ENCODE results near the gene GAS2. TPM values are rescaled to one million over a fixed set of nuclear protein-coding genes. Genes with fewer than 3 reads are reported as not detected.

Gene GAS2
- total RNA-seq, 1 donor from 2014 or later: 3.2 TPM

DNA sequence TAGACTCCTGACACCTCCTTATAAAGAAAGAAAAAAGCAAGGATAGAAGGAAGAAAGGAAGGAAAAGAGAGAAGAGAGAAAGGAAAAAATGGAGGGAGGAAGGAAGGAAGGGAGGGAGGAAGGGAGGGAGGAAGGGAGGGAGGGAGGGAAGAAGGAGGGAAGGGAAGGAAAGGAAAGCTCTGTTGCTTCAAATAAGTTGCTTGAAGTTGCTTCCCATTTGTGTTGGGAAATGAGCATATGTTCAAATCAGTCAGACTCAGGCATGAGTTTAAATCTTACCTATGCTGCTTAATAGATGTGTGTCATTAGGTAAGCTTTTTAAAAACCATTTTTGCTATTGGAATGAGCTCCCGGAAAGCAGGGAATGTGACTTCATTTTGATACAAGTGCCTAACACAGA is 6.6 kb upstream of the GAS2 start:
- no peaks in the 10 kb centered on the region for H3K4me1 ChIP-seq
- H3K9me3 ChIP-seq: no peaks in the 10 kb centered on the region
- no peak for DNase-seq (ENCODE audit: extremely low spot score in 2 of 2)
- H3K27me3 ChIP-seq: no peaks in the 10 kb centered on the region
- H3K27ac ChIP-seq: no peak overlapping the region
- TF ChIP-seq POLR2AphosphoS5 (IDR thresholded peaks at IDR 0.05; ENCODE audit: insufficient read depth in 1 of 2, low read depth in 1 of 2) (no peak), POLR2A (IDR thresholded peaks at IDR 0.05) (no peak)
- TF ChIP-seq, protein P1, sequence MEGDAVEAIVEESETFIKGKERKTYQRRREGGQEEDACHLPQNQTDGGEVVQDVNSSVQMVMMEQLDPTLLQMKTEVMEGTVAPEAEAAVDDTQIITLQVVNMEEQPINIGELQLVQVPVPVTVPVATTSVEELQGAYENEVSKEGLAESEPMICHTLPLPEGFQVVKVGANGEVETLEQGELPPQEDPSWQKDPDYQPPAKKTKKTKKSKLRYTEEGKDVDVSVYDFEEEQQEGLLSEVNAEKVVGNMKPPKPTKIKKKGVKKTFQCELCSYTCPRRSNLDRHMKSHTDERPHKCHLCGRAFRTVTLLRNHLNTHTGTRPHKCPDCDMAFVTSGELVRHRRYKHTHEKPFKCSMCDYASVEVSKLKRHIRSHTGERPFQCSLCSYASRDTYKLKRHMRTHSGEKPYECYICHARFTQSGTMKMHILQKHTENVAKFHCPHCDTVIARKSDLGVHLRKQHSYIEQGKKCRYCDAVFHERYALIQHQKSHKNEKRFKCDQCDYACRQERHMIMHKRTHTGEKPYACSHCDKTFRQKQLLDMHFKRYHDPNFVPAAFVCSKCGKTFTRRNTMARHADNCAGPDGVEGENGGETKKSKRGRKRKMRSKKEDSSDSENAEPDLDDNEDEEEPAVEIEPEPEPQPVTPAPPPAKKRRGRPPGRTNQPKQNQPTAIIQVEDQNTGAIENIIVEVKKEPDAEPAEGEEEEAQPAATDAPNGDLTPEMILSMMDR (IDR thresholded peaks at IDR 0.05): no peak
- intact Hi-C loops (cut with DNase I): no loop called here
- H3K4me3 ChIP-seq: no peak overlapping the region
- H3K36me3 ChIP-seq: no peaks in the 10 kb centered on the region

DNA sequence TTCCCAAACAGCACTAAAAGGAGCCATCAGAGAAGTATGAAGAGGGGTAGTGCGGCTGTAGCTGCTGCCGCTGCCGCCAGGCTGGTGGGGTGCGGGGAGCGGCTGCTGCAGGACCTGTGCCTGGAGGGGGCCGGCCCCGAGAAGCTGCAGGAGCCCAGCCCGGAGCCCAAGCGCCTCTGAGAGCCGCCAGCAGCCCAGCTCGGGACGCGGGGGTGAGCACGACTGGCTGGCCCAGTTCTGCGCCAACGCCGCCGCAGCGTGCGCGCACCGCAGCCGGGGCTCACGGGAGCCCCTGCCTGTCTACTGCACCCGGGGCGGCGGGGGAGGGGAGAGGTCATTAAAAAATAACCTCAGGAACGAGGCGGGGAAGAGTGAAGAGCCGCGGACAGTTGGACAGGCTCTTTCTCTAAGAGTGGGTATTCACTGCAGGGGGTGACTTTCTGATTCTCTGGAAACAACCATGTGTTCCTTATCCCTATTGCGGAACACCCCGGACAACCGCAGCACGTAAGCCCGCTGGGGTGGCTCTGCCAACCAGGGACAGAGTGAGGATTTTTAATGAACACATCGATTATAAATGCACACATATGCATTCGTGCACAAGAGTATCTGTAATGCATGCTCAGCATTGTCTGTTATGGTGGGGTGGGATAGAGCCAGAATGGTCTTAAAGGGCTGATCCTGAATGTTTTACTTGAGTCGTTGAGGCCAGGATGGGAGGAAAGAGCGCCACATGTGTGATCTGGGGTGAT is 453 bp downstream of the GAS2 start:
- no peaks in the 10 kb centered on the region for H3K9me3 ChIP-seq
- H3K4me3 ChIP-seq: peak overlapping the region; percentile 42 to 43
- H3K36me3 ChIP-seq: no peaks in the 10 kb centered on the region
- intact Hi-C loops (cut with DNase I): no loop called here
- DNase-seq (ENCODE audit: extremely low spot score in 2 of 2): no peak
- peaks cover 11% of the 10 kb centered on the region for H3K4me1 ChIP-seq
- no peak overlapping the region for H3K27ac ChIP-seq
- H3K27me3 ChIP-seq: no peaks in the 10 kb centered on the region
- TF ChIP-seq POLR2AphosphoS5 (IDR thresholded peaks at IDR 0.05; ENCODE audit: insufficient read depth in 1 of 2, low read depth in 1 of 2) (no peak), POLR2A (IDR thresholded peaks at IDR 0.05) (no peak)
- TF ChIP-seq, protein P1 (IDR thresholded peaks at IDR 0.05): no peak

DNA sequence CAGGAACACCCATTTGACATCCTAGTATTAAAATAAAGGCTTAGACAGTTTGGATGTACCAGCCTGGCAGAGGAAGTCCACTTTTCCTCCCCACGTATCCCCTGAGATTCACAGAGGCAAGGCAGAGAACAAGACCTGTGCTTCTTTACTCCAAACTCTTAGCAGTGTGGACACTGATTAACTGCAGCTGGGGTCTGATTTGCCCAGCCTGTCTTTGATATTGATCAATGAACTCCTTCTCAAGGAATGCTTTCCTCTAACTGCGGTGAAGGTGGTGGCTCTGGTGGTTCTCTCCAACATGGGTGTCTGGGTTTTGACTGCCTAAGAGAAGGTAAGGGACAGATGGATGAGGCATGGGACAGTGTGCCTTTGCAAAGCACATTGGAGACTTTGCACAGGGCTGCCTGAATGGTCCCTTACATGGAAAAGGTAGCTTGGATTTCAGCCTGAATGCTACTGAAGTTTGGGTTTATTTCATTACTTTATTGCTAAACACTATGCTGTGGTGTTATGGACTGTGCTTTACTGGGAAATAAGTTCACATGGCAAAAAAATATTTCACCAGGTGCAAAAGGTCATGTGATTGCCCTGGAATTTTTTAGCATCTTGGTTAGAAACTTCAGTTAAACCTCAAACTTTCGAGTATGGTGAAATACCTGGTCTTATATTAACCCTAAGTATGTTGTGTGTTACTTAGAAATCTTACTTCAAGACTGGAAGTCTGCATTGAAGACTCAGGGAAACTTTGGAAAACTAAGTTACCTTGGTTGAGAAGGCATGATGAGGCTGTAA is 1.8 kb downstream of the GAS2 start:
- H3K4me1 ChIP-seq: peaks cover 11% of the 10 kb centered on the region
- no peaks in the 10 kb centered on the region for H3K36me3 ChIP-seq
- no peaks in the 10 kb centered on the region for H3K27me3 ChIP-seq
- no peaks in the 10 kb centered on the region for H3K9me3 ChIP-seq
- TF ChIP-seq POLR2A (IDR thresholded peaks at IDR 0.05) (no peak), POLR2AphosphoS5 (IDR thresholded peaks at IDR 0.05; ENCODE audit: insufficient read depth in 1 of 2, low read depth in 1 of 2) (no peak)
- TF ChIP-seq, protein P1 (IDR thresholded peaks at IDR 0.05): no peak
- no peak overlapping the region for H3K27ac ChIP-seq
- DNase-seq (ENCODE audit: extremely low spot score in 2 of 2): no peak
- intact Hi-C loops (cut with DNase I): no loop called here
- no peak overlapping the region for H3K4me3 ChIP-seq

DNA sequence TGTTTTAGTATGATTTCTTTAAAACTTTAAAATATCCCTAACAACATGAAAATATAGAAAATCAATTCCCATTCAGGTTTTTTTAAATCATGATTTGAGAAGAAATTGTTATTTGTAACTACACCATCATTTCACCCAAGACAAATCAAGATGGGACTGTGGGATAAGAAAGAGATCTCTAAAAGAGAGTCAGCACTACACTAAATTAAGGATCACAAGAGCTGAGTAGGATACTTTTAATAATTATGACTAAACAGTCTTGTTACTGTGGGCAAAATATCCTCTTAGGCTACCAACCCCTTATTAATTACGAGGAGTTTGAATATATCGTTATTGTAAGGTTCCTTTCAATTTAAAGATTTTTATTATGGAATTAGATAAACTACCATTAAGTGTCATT is 3.0 kb downstream of the GAS2 start:
- Histone ChIP-seq H3K36me3 (no peaks in the 10 kb centered on the region), H3K27me3 (no peaks in the 10 kb centered on the region), H3K27ac (no peak overlapping the region), H3K4me1 (peaks cover 11% of the 10 kb centered on the region), H3K4me3 (no peak overlapping the region), H3K9me3 (no peaks in the 10 kb centered on the region)
- no peak for DNase-seq (ENCODE audit: extremely low spot score in 2 of 2)
- TF ChIP-seq, protein P1 (IDR thresholded peaks at IDR 0.05): no peak
- TF ChIP-seq POLR2A (IDR thresholded peaks at IDR 0.05) (no peak), POLR2AphosphoS5 (IDR thresholded peaks at IDR 0.05; ENCODE audit: insufficient read depth in 1 of 2, low read depth in 1 of 2) (no peak)
- intact Hi-C loops (cut with DNase I): no loop called here

DNA sequence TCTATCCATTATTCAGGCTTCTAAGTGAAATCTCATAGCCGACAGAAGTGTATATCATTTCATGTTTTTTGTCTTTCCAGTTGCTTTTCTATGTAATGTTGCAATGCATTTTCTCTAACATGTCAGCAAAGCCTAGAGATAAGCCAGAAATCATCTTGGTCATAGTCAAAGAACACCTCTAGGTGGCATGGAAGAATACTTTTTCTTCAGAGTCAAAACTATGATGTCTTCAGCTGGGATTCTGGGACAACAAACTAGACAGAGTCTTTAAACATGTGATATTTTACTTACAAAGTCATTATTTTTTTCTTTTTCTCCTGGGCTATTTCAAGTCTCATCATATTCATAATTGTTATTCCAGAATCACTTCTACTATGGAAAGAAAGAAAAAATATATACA is 4.4 kb downstream of the GAS2 start:
- TF ChIP-seq POLR2AphosphoS5 (IDR thresholded peaks at IDR 0.05; ENCODE audit: insufficient read depth in 1 of 2, low read depth in 1 of 2) (no peak), POLR2A (IDR thresholded peaks at IDR 0.05) (no peak)
- TF ChIP-seq, protein P1 (IDR thresholded peaks at IDR 0.05): no peak
- no peaks in the 10 kb centered on the region for H3K36me3 ChIP-seq
- no peaks in the 10 kb centered on the region for H3K9me3 ChIP-seq
- DNase-seq (ENCODE audit: extremely low spot score in 2 of 2): no peak
- no peak overlapping the region for H3K27ac ChIP-seq
- H3K4me1 ChIP-seq: peaks cover 11% of the 10 kb centered on the region
- no peak overlapping the region for H3K4me3 ChIP-seq
- intact Hi-C loops (cut with DNase I): no loop called here
- H3K27me3 ChIP-seq: no peaks in the 10 kb centered on the region
